Keratinocyte (primary cell): ENCODE results near the gene PLA2R1. TPM values are rescaled to one million over a fixed set of nuclear protein-coding genes. Genes with fewer than 3 reads are reported as not detected.

Experiments
- DNase-seq: peaks from one replicate; pipeline ENCODE4 v3.0.0-alpha.2; 2011; ENCODE audit warnings: low read depth, missing footprints, low spot score
- FAIRE-seq: peaks from 2 replicates; lab custom pipeline; 2011; peaks lifted over from hg19 to GRCh38; lab: Jason Lieb, UNC
- H2AFZ ChIP-seq: 2 replicates; pipeline ENCODE4 v1.6.0; 2012; ENCODE audit warnings: low read length, control low read depth, inconsistent platforms; ENCODE audit not compliant: control insufficient read depth
- H3K27ac ChIP-seq: 2 replicates; pipeline ENCODE4 v1.5.1; 2011; ENCODE audit warnings: low read length; ENCODE audit not compliant: control insufficient read depth, insufficient read depth
- H3K27me3 ChIP-seq: 3 replicates; pipeline ENCODE4 v1.6.0; 2011; ENCODE audit warnings: low read length; ENCODE audit not compliant: control insufficient read depth, insufficient read depth; ENCODE audit errors: extremely low read depth
- H3K36me3 ChIP-seq, 2 experiments: 2 replicates in 1 of 2; 3 replicates in 1 of 2; pipeline ENCODE4 v1.5.1; 2011; ENCODE audit warnings: low read length in 2 of 2, mild to moderate bottlenecking in 1 of 2; ENCODE audit not compliant: control insufficient read depth in 2 of 2, insufficient read depth in 2 of 2; ENCODE audit errors: extremely low read depth in 1 of 2
- H3K4me1 ChIP-seq: 3 replicates; pipeline ENCODE4 v1.5.1; 2011; ENCODE audit warnings: low read length; ENCODE audit not compliant: control insufficient read depth, insufficient read depth; ENCODE audit errors: extremely low read depth
- H3K4me2 ChIP-seq: 3 replicates; pipeline ENCODE4 v1.6.0; 2011; ENCODE audit warnings: low read depth, low read length; ENCODE audit not compliant: control insufficient read depth, insufficient read depth; ENCODE audit errors: extremely low read depth
- H3K4me3 ChIP-seq, 3 experiments: fragments of 200-600 bp in 1 of 3; sonication (generic) in 1 of 3; 2 replicates in 2 of 3; 3 replicates in 1 of 3; pipeline ENCODE4 v1.5.1; 2011 to 2016; ENCODE audit warnings: low read length in 3 of 3, mild to moderate bottlenecking in 3 of 3, control low read depth in 2 of 3, inconsistent platforms in 1 of 3, low read depth in 1 of 3, mixed read lengths in 1 of 3, mixed run types in 1 of 3, moderate library complexity in 1 of 3; ENCODE audit not compliant: control insufficient read depth in 2 of 3, insufficient read depth in 2 of 3; ENCODE audit errors: extremely low read depth in 1 of 3
- H3K79me2 ChIP-seq: 2 replicates; pipeline ENCODE4 v1.6.0; 2012; ENCODE audit warnings: low read length; ENCODE audit not compliant: control insufficient read depth, insufficient read depth
- H3K9ac ChIP-seq: 3 replicates; pipeline ENCODE4 v1.6.0; 2011; ENCODE audit warnings: low read length; ENCODE audit not compliant: control insufficient read depth, insufficient read depth; ENCODE audit errors: extremely low read depth
- H3K9me1 ChIP-seq: 3 replicates; pipeline ENCODE4 v1.6.0; 2011; ENCODE audit warnings: low read length; ENCODE audit not compliant: control insufficient read depth, insufficient read depth; ENCODE audit errors: extremely low read depth
- H3K9me3 ChIP-seq: 2 replicates; pipeline ENCODE4 v1.5.1; 2012; ENCODE audit warnings: low read depth, low read length; ENCODE audit not compliant: control insufficient read depth
- H4K20me1 ChIP-seq: 3 replicates; pipeline ENCODE4 v1.6.0; 2011; ENCODE audit warnings: low read length; ENCODE audit not compliant: control insufficient read depth, insufficient read depth; ENCODE audit errors: extremely low read depth
- CTCF ChIP-seq, 3 experiments: IDR thresholded peaks in 1 of 3; conservative IDR thresholded peaks in 1 of 3; optimal IDR thresholded peaks in 1 of 3; 2 replicates in 2 of 3; 3 replicates in 1 of 3; pipeline versions ENCODE3 to v1.5.1; 2011; ENCODE audit warnings: low read length in 3 of 3, mild to moderate bottlenecking in 3 of 3, moderate library complexity in 2 of 3, control low read depth in 1 of 3, inconsistent platforms in 1 of 3; ENCODE audit not compliant: insufficient read depth in 2 of 3; ENCODE audit errors: extremely low read depth in 1 of 3
- EZH2 ChIP-seq: IDR thresholded peaks from one replicate; pipeline ENCODE4 v1.6.1; 2012; ENCODE audit warnings: inconsistent platforms, mild to moderate bottlenecking, low read length, moderate library complexity
- dilution Hi-C: fragments of 300-500 bp; cut with MboI; formaldehyde crosslinking; loops from one replicate; pipeline ENCODE4 v1.7.0; 2020; ENCODE audit warnings: low sequenced_read_pairs; ENCODE audit not compliant: extremely low pct_ligation_motif_present
- polyA plus RNA-seq, 5 experiments: library from polyadenylated mRNA; depleted of rRNA in 3 of 5; stranded (reverse) in 3 of 5; stranded (forward) in 1 of 5; unstranded in 1 of 5; fragments of >200 nt; gene quantifications; 1 replicate in 1 of 5; 2 replicates in 3 of 5; 3 replicates in 1 of 5; pipeline versions ENCODE4 v1.2.1 to v1.2.3, GENCODE V29; 2011 to 2012; ENCODE audit warnings: missing spikeins in 2 of 5, low read depth in 1 of 5, low replicate concordance in 1 of 5

Gene PLA2R1
- polyA plus RNA-seq, 1 donor (not counting 4 experiments of a cell fraction or from before 2014, with no cell fraction given) = 12.3 TPM

GRCh38 chr2:159998243-159998642 lies 64.2 kb downstream of the PLA2R1 start:
- no peaks in the 10 kb centered on the region for H3K36me3 ChIP-seq
- dilution Hi-C loops = no loop called here
- H3K27ac ChIP-seq = no peak overlapping the region
- H3K9me1 ChIP-seq = no peaks in the 10 kb centered on the region
- FAIRE-seq = no peak
- DNase-seq = no peak
- H3K27me3 ChIP-seq = no peaks in the 10 kb centered on the region
- no peak overlapping the region for H3K4me3 ChIP-seq
- no peak overlapping the region for H2AFZ ChIP-seq
- no peak overlapping the region for H3K4me2 ChIP-seq
- no peaks in the 10 kb centered on the region for H3K9me3 ChIP-seq
- no peak overlapping the region for H3K9ac ChIP-seq
- H3K4me1 ChIP-seq = peaks cover 3% of the 10 kb centered on the region
- no peak for TF ChIP-seq EZH2
- no peak for TF ChIP-seq CTCF (optimal IDR thresholded peaks at IDR 0.05 in 1 of 3, IDR thresholded peaks at IDR 0.05 in 1 of 3, conservative IDR thresholded peaks at IDR 0.05 in 1 of 3; ENCODE audit: extremely low read depth in 1 of 3, insufficient read depth in 2 of 3, low read length in 3 of 3)
- no peaks in the 10 kb centered on the region for H3K79me2 ChIP-seq
- H4K20me1 ChIP-seq = no peaks in the 10 kb centered on the region

GRCh38 chr2:159996792-159997546 lies 65.4 kb downstream of the PLA2R1 start:
- no peak overlapping the region for H2AFZ ChIP-seq

More at GRCh38 chr2:159996792-159997546, 65.4 kb downstream of the PLA2R1 start:
- dilution Hi-C loops = no loop called here
- Histone ChIP-seq H3K9me1 (no peaks in the 10 kb centered on the region), H4K20me1 (no peaks in the 10 kb centered on the region), H3K9ac (no peak overlapping the region), H3K79me2 (no peaks in the 10 kb centered on the region), H3K27me3 (no peaks in the 10 kb centered on the region), H3K4me1 (peaks cover 3% of the 10 kb centered on the region), H3K36me3 (no peaks in the 10 kb centered on the region), H3K27ac (no peak overlapping the region), H3K4me2 (no peak overlapping the region), H3K4me3 (no peak overlapping the region), H3K9me3 (no peaks in the 10 kb centered on the region)
- DNase-seq = no peak
- no peak for TF ChIP-seq CTCF (optimal IDR thresholded peaks at IDR 0.05 in 1 of 3, IDR thresholded peaks at IDR 0.05 in 1 of 3, conservative IDR thresholded peaks at IDR 0.05 in 1 of 3; ENCODE audit: extremely low read depth in 1 of 3, insufficient read depth in 2 of 3, low read length in 3 of 3)
- TF ChIP-seq EZH2 = no peak
- FAIRE-seq = no peak
